Liver (tissue), 3 donors: Measurements from ENCODE around the gene AP1S3.

Experiments
- CTCF ChIP-seq: fragments of 150-350 bp; IDR thresholded peaks from 2 replicates; pipeline ENCODE4 v1.5.1; 2017; ENCODE audit warnings: improper control_type of control experiment, low read depth, low read length; ENCODE audit not compliant: missing input control
- MAX ChIP-seq: IDR thresholded peaks from 2 replicates; pipeline ENCODE4 v1.6.1; 2016; ENCODE audit warnings: antibody characterized with exemption
- NR2F2 ChIP-seq: IDR thresholded peaks from 2 replicates; pipeline ENCODE4 v1.6.1; 2016; ENCODE audit warnings: antibody characterized with exemption
- TAF1 ChIP-seq: conservative IDR thresholded peaks from 2 replicates; pipeline ENCODE4 v1.6.1; 2016; ENCODE audit warnings: antibody characterized with exemption, mild to moderate bottlenecking
- YY1 ChIP-seq: IDR thresholded peaks from 2 replicates; pipeline ENCODE4 v1.6.1; 2016; ENCODE audit warnings: antibody characterized with exemption, mild to moderate bottlenecking
- ZBTB33 ChIP-seq: IDR thresholded peaks from 2 replicates; pipeline ENCODE4 v1.6.1; 2016; ENCODE audit warnings: antibody characterized with exemption
- donor health status: healthy.
- donor health status: healthy.

GRCh38 chr2:223865907-223866508 lies 28.6 kb upstream of the AP1S3 start:
- TF ChIP-seq CTCF (no peak), NR2F2 (no peak), YY1 (no peak), ZBTB33 (no peak), TAF1 (no peak), MAX (no peak)
